Psoas muscle (tissue), 8 donors: ENCODE data around the gene PDCD1LG2. TPM values are rescaled to one million over a fixed set of nuclear protein-coding genes. Genes with fewer than 3 reads are reported as not detected.
A peak's percentile ranks its signal among the peaks of the same experiment; 100 is the strongest.

Source experiments
- ATAC-seq, 4 donors: fragments of 200-7000 bp; cut with Tn5 transposase; one replicate each; pipeline ENCODE4 v1.9.1; 2020; ENCODE audit warnings: moderate library complexity in 3 of 4, mild to moderate bottlenecking in 2 of 4
- DNase-seq, 2 donors: peaks; one replicate each; pipeline ENCODE4 v3.0.0-alpha.2; 2020
- H3K27ac ChIP-seq: fragments of 200-600 bp; one replicate; pipeline ENCODE4 v1.8.0; 2022
- H3K27me3 ChIP-seq, 3 donors: fragments of 200-600 bp in 1 of 3; one replicate each; pipeline versions ENCODE4 v1.6.1 to v1.8.0; 2013 to 2022; ENCODE audit warnings: low read length in 2 of 3, mild to moderate bottlenecking in 2 of 3, moderate library complexity in 1 of 3; ENCODE audit not compliant: insufficient read depth in 3 of 3
- H3K36me3 ChIP-seq, 2 donors: fragments of 200-600 bp in 1 of 2; one replicate each; pipeline versions ENCODE4 v1.6.1 to v1.8.0; 2013 to 2022; ENCODE audit warnings: low read depth in 1 of 2, mild to moderate bottlenecking in 1 of 2, moderate library complexity in 1 of 2; ENCODE audit not compliant: insufficient read depth in 1 of 2
- H3K4me1 ChIP-seq: fragments of 200-600 bp; one replicate; pipeline ENCODE4 v1.8.0; 2022
- H3K4me3 ChIP-seq: fragments of 200-600 bp; one replicate; pipeline ENCODE4 v1.8.0; 2022; ENCODE audit warnings: mild to moderate bottlenecking
- H3K9me3 ChIP-seq: fragments of 200-600 bp; one replicate; pipeline ENCODE4 v1.8.0; 2022
- WGBS, 3 donors: extraction: QIAGEN DNeasy Blood & Tissue Kit; methylation state at CpG; one replicate each; pipeline versions ENCODE4 v1.1.6 to v1.1.7; 2013; 5-methylcytosine and 5-hydroxymethylcytosine counted together
- intact Hi-C, 2 donors: fragments of 100-400 bp; cut with DNase I; formaldehyde crosslinking; loops; one replicate each; pipeline versions ENCODE4 v1.11.0 to v1.14.2; 2022
- polyA plus RNA-seq, 3 donors: library from polyadenylated mRNA; stranded (reverse); fragments of 200-250 nt; gene quantifications; one replicate each; pipeline ENCODE4 v1.2.3, GENCODE V29; 2013
- total RNA-seq, 4 donors: library from RNA; stranded (reverse); fragmentation: NEBNext Ultra II Directional in 2 of 4; extraction: Animal tissue kit (Norgen Biotek cat#: 25700) in 2 of 4; gene quantifications; one replicate each; pipeline versions ENCODE4 v1.2.1 to v1.2.4, GENCODE V29; 2021 to 2023
- TF ChIP-seq, protein P1 (sequence below): fragments of 200-600 bp; IDR thresholded peaks from one replicate; pipeline ENCODE4 v1.8.0; 2022; ENCODE audit warnings: antibody characterized with exemption
- donor health status: healthy with polysubstance abuse.
- donor health status: DM: no; HTN: no; CAD: no; lungs with moderate emphysema.
- donor health status: Bipolar disorder and iron deficiency.
- donor health status: healthy.
- donor health status: DM: yes; HTN: yes; CAD: no.
- donor health status: DM: no; HTN: no; CAD: no.
- donor health status: DM: no; HTN: no; CAD: no.
- donor health status: DM: yes; HTN: yes; CAD: no.

PDCD1LG2 gene
- total and polyA plus RNA-seq, 7 donors: 0.29 to 1.3 (median 0.62) TPM

DNA sequence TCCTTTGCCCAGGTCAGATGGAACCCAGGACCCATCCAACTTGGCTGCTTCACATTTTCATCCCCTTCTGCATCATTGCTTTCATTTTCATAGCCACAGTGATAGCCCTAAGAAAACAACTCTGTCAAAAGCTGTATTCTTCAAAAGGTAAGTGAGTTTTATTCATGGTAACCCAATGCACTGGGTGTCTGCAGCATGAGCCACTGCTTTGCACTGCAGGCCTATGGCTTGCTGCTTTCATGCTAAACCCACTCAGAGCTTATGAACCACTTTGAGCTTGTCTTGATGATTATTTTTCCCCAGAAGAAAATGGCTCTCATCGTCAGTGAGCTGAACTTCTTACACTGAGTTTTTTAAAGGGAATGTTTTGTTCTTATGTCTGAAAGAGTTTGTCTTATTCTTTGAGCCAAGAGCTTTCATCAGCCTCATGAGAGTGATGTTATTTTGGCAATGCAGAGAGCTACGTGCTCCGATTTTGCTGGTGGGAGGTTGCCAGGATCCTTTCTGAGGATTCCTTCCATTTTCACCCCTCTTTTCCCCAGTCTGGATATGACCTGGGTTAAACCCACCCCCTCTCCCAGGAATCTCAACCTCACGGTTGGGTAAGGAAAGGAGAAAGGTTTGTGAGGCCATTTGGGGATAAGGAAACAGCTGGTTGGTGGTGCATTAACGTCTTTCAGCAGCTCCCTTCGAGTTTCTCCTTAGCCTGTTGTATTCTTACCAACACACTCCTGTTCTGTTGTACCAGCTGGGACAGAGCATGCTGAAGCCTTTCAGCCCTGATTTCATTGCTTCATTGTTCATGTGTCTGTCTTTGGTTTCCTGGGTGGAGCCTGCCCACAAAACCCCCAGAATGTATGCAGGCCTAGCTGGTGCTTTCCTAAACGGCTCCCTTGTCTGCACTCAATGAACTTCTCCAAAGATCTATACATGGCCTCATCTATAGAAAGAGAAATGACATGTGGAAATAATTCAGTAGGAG is 47.6 kb downstream of the PDCD1LG2 start:
- Histone ChIP-seq H3K9me3 (no peaks in the 10 kb centered on the region), H3K4me3 (no peak overlapping the region), H3K27ac (no peak overlapping the region), H3K4me1 (peaks cover 27% of the 10 kb centered on the region), H3K27me3 (no peaks in the 10 kb centered on the region), H3K36me3 (no peaks in the 10 kb centered on the region)
- ATAC-seq (peak in 3 of 4 donors; percentile 57 to 64 (median 64)), DNase-seq (peak in 1 of 2 donors; percentile 16)
- intact Hi-C loops: no loop called here
- WGBS, 3 donors: 15 to 25% (median 17%) methylated on average over 7 of the region's 7 CpGs
- TF ChIP-seq, protein P1, sequence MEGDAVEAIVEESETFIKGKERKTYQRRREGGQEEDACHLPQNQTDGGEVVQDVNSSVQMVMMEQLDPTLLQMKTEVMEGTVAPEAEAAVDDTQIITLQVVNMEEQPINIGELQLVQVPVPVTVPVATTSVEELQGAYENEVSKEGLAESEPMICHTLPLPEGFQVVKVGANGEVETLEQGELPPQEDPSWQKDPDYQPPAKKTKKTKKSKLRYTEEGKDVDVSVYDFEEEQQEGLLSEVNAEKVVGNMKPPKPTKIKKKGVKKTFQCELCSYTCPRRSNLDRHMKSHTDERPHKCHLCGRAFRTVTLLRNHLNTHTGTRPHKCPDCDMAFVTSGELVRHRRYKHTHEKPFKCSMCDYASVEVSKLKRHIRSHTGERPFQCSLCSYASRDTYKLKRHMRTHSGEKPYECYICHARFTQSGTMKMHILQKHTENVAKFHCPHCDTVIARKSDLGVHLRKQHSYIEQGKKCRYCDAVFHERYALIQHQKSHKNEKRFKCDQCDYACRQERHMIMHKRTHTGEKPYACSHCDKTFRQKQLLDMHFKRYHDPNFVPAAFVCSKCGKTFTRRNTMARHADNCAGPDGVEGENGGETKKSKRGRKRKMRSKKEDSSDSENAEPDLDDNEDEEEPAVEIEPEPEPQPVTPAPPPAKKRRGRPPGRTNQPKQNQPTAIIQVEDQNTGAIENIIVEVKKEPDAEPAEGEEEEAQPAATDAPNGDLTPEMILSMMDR: no peak

DNA sequence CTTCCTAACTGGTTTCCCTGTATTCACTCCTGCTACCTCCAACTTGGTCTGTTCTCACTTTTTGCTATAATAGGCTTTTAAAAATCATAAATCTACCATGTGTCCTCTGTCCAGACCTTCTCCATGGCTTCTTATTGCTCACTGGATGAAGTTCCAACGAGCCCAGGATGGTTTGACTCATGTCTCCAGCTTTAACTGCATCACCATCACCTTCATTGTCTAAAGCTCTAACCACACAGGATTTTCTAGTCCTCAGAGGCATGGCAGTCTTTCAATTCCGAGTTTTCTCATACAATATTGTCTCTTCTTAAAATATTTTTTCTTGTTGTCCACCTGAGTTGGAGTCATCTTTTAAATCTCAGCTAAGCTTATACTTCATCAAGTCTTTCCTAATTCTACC is 49.3 kb downstream of the PDCD1LG2 start:
- ATAC-seq (no peak), DNase-seq (no peak)
- H3K36me3 ChIP-seq: no peaks in the 10 kb centered on the region
- WGBS, 3 donors: 77 to 86% (median 84%) methylated on average over 2 of the region's 2 CpGs
- H3K4me1 ChIP-seq: peaks cover 20% of the 10 kb centered on the region
- TF ChIP-seq, protein P1: no peak
- H3K9me3 ChIP-seq: no peaks in the 10 kb centered on the region
- intact Hi-C loops: loop anchor here in 1 of 2 donors (10.0 kb wide), 1 partner anchor 95 kb away; no protein-coding TSS in a partner anchor
- no peak overlapping the region for H3K27ac ChIP-seq
- no peaks in the 10 kb centered on the region for H3K27me3 ChIP-seq
- H3K4me3 ChIP-seq: no peak overlapping the region

DNA sequence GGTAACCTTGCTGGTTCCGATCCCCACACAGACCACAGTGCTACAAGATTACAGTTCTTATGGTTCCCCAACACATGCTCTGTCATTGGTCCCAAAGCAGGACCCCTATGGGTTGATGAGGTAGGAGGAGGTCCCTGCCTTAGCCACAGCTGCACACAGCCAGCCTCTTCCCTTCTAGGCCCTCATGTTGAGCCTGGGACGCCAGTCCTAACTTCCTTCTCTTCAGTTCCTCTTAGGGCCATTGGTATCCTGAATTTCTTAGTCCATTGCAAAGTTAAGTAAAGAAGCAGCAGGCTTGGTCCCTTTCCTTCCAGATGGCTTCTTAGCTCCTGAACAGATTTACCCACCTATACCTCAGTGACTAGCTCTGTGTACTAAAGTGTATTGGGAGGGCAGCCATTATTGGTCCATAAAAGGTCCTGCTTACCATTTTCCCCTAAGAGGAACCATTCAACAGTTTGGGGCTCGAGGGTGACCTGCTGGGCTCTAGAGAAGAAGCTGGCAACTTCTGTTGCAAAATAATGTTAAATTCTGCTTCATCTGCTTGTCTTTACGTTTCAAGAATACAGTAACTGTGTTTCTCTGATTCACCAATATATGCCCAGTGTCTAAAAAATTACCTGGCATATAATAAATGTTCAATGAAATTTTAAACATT is 50.2 kb downstream of the PDCD1LG2 start:
- 92 to 95% (median 93%) methylated on average over 4 of the region's 4 CpGs for WGBS, 3 donors
- ATAC-seq (no peak), DNase-seq (no peak)
- intact Hi-C loops: loop anchor here in 1 of 2 donors (10.0 kb wide), 1 partner anchor 96 kb away; no protein-coding TSS in a partner anchor
- Histone ChIP-seq H3K9me3 (no peaks in the 10 kb centered on the region), H3K4me1 (peaks cover 15% of the 10 kb centered on the region), H3K27ac (no peak overlapping the region), H3K27me3 (no peaks in the 10 kb centered on the region), H3K36me3 (no peaks in the 10 kb centered on the region), H3K4me3 (no peak overlapping the region)
- TF ChIP-seq, protein P1: no peak

DNA sequence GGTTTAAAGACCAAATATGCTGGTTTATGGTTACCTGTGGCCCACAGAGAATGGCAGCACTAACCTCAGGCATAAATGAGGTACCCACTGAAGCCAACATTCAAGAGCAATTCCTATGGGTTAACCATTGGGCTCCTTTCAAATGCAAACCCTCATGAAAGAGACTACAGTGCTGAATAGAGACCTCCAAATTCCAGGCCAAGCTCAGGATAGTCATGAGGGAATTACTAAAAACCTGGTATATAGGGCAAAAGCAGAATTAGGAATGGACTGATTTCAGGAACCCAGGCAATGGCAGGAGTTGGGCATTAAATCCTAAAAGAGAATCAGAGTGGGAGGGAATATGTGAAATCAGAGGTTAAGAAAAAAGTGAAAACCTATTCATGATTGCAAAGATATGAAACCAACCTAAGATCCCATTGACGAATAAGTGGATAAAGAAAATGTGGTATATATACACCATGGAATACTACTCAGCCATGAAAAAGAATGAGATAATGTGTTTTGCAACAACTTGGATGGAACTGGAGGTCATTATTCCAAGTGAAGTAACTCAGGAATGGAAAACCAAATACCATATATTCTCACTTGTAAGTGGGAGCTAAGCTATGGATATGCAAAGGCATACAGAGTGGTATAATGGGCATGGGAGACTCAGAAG is 51.6 kb downstream of the PDCD1LG2 start:
- intact Hi-C loops: loop anchor here in 1 of 2 donors (10.0 kb wide), 1 partner anchor 97 kb away; no protein-coding TSS in a partner anchor
- Histone ChIP-seq H3K9me3 (no peaks in the 10 kb centered on the region), H3K4me3 (no peak overlapping the region), H3K27me3 (no peaks in the 10 kb centered on the region), H3K4me1 (peaks cover 13% of the 10 kb centered on the region), H3K36me3 (no peaks in the 10 kb centered on the region), H3K27ac (no peak overlapping the region)
- TF ChIP-seq, protein P1: no peak
- no peak for DNase-seq
- ATAC-seq: no peak
- 97 to 100% (median 100%) methylated on average over 1 of the region's 1 CpG for WGBS, 3 donors
